Endodermal cell (in vitro differentiated cells): ENCODE results near the gene DPP6. TPM values are rescaled to one million over a fixed set of nuclear protein-coding genes. Genes with fewer than 3 reads are reported as not detected.
A peak's percentile ranks its signal among the peaks of the same experiment; 100 is the strongest.

Source experiments
- DNase-seq: peaks from one replicate; pipeline ENCODE4 v3.0.0-alpha.2; 2017
- H3K27ac ChIP-seq: 2 replicates; pipeline ENCODE4 v1.5.1; 2013; ENCODE audit warnings: mild to moderate bottlenecking, low read depth, low read length, moderate library complexity
- H3K27me3 ChIP-seq: 2 replicates; pipeline ENCODE4 v1.6.1; 2013; ENCODE audit warnings: mild to moderate bottlenecking, low read length, moderate library complexity; ENCODE audit not compliant: insufficient read depth, control insufficient read depth, poor library complexity, severe bottlenecking
- H3K36me3 ChIP-seq: 2 replicates; pipeline ENCODE4 v1.7.0; 2013; ENCODE audit warnings: mild to moderate bottlenecking, low read length, moderate library complexity; ENCODE audit not compliant: control insufficient read depth, insufficient read depth
- H3K4me1 ChIP-seq: one replicate; pipeline ENCODE4 v1.7.0; 2013; ENCODE audit warnings: low read length; ENCODE audit not compliant: control insufficient read depth, insufficient read depth
- H3K4me3 ChIP-seq: 2 replicates; pipeline ENCODE4 v1.5.1; 2013; ENCODE audit warnings: mild to moderate bottlenecking, low read length, moderate library complexity
- H3K9ac ChIP-seq: 2 replicates; pipeline ENCODE4 v1.6.1; 2013; ENCODE audit warnings: mild to moderate bottlenecking, low read length, moderate library complexity; ENCODE audit not compliant: poor library complexity, severe bottlenecking; ENCODE audit errors: extremely low read depth
- H3K9me3 ChIP-seq: 2 replicates; pipeline ENCODE4 v1.6.1; 2013; ENCODE audit warnings: mild to moderate bottlenecking, low read length, moderate library complexity; ENCODE audit not compliant: control insufficient read depth
- H3K27ac Mint-ChIP-seq: 2 replicates; pipeline ENCODE4 v1.8.0; 2020; ENCODE audit warnings: mixed read lengths
- H3K27me3 Mint-ChIP-seq: 2 replicates; pipeline ENCODE4 v1.8.0; 2021; ENCODE audit warnings: mild to moderate bottlenecking, mixed read lengths; ENCODE audit not compliant: insufficient read depth
- H3K36me3 Mint-ChIP-seq: 2 replicates; pipeline ENCODE4 v1.8.0; 2020; ENCODE audit warnings: low read depth, mixed read lengths
- H3K4me1 Mint-ChIP-seq: 2 replicates; pipeline ENCODE4 v1.8.0; 2020; ENCODE audit warnings: mixed read lengths
- H3K4me3 Mint-ChIP-seq: 2 replicates; pipeline ENCODE4 v1.8.0; 2020; ENCODE audit warnings: mild to moderate bottlenecking, moderate library complexity, mixed read lengths
- H3K9me3 Mint-ChIP-seq: 2 replicates; pipeline ENCODE4 v1.8.0; 2020; ENCODE audit warnings: mild to moderate bottlenecking, mixed read lengths
- CTCF ChIP-seq: fragments of 200-600 bp; sonication (generic); conservative IDR thresholded peaks from 2 replicates; pipeline ENCODE4 v1.5.0; 2021; ENCODE audit warnings: antibody characterized with exemption, mild to moderate bottlenecking
- WGBS, 2 experiments: methylation state at CpG; one replicate each; pipeline versions ENCODE4 v1.1.5 to v1.1.7; 2013; ENCODE audit warnings: missing lambda C conversion rate in 2 of 2, mixed read lengths in 1 of 2; ENCODE audit not compliant: insufficient coverage in 1 of 2, insufficient read length in 1 of 2; 5-methylcytosine and 5-hydroxymethylcytosine counted together
- total RNA-seq, 2 donors: library from RNA; stranded (reverse); fragmentation: NEBNext Ultra II Directional in 1 of 2; extraction: Animal tissue kit (Norgen Biotek cat#: 25700) in 1 of 2; gene quantifications; 2 replicates in 1 of 2; 3 replicates in 1 of 2; pipeline ENCODE4 v1.2.1, GENCODE V29; 2021

DPP6 gene
- total RNA-seq, 2 donors from 2014 or later: 1.7 to 3.0 TPM

- TF ChIP-seq CTCF: peak; percentile 17
- no peak for DNase-seq
- no peak overlapping the region for H3K4me3 Mint-ChIP-seq
- H3K9me3 Mint-ChIP-seq: no peaks in the 10 kb centered on the region
- WGBS, 2 experiments: 85 to 90% methylated on average over 2 to 6 of the region's 6 CpGs
- no peaks in the 10 kb centered on the region for H3K36me3 Mint-ChIP-seq
- no peaks in the 10 kb centered on the region for H3K4me1 Mint-ChIP-seq
- Histone ChIP-seq H3K9ac (no peak overlapping the region), H3K9me3 (no peaks in the 10 kb centered on the region), H3K4me3 (no peak overlapping the region), H3K27me3 (no peaks in the 10 kb centered on the region), H3K27ac (no peak overlapping the region), H3K4me1 (no peaks in the 10 kb centered on the region), H3K36me3 (no peaks in the 10 kb centered on the region)
- peaks cover 2% of the 10 kb centered on the region for H3K27me3 Mint-ChIP-seq
- H3K27ac Mint-ChIP-seq: no peak overlapping the region
Measured at GRCh38 chr7:154759989-154760388, 707.8 kb downstream of the DPP6 start.

- H3K27me3 Mint-ChIP-seq: no peaks in the 10 kb centered on the region
- H3K36me3 Mint-ChIP-seq: no peaks in the 10 kb centered on the region
- Histone ChIP-seq H3K9ac (no peak overlapping the region), H3K27me3 (no peaks in the 10 kb centered on the region), H3K36me3 (no peaks in the 10 kb centered on the region), H3K9me3 (no peaks in the 10 kb centered on the region), H3K4me3 (no peak overlapping the region), H3K27ac (no peak overlapping the region), H3K4me1 (no peaks in the 10 kb centered on the region)
- no peak overlapping the region for H3K4me3 Mint-ChIP-seq
- H3K27ac Mint-ChIP-seq: no peak overlapping the region
- TF ChIP-seq CTCF: no peak
- H3K9me3 Mint-ChIP-seq: no peaks in the 10 kb centered on the region
- peaks cover 5% of the 10 kb centered on the region for H3K4me1 Mint-ChIP-seq
- WGBS, 2 experiments: 95% methylated on average over 1 of the region's 1 CpG; no CpG with 5 or more reads in 1 of the 2 experiments
- DNase-seq: no peak
Measured at GRCh38 chr7:154765118-154765517, 712.9 kb downstream of the DPP6 start.

- no peaks in the 10 kb centered on the region for H3K9me3 ChIP-seq
- DNase-seq: no peak
- Mint-ChIP-seq H3K27me3 (no peaks in the 10 kb centered on the region), H3K36me3 (no peaks in the 10 kb centered on the region), H3K9me3 (no peaks in the 10 kb centered on the region), H3K4me3 (no peak overlapping the region), H3K4me1 (peaks cover 5% of the 10 kb centered on the region), H3K27ac (peak overlapping the region; percentile 22)
- TF ChIP-seq CTCF: no peak
- WGBS, 2 experiments: 82 to 85% methylated on average over 10 of the region's 10 CpGs
- H3K4me3 ChIP-seq: no peak overlapping the region
- H3K4me1 ChIP-seq: no peaks in the 10 kb centered on the region
- no peak overlapping the region for H3K9ac ChIP-seq
- H3K27ac ChIP-seq: no peak overlapping the region
- no peaks in the 10 kb centered on the region for H3K36me3 ChIP-seq
- no peaks in the 10 kb centered on the region for H3K27me3 ChIP-seq
Measured at GRCh38 chr7:154767142-154767541, 714.9 kb downstream of the DPP6 start.
